ENCODE results near the gene TRAF3. TPM values are rescaled to one million over a fixed set of nuclear protein-coding genes. Genes with fewer than 3 reads are reported as not detected.
A peak's percentile ranks its signal among the peaks of the same experiment; 100 is the strongest.

The TRAF3 gene
- total and polyA plus RNA-seq, 4 donors = 19.8 to 46.3 (median 41.9) TPM

GRCh38 chr14:102915292-102916110 lies 138.3 kb downstream of the TRAF3 start:
- Histone ChIP-seq H3K4me1 (ENCODE audit: control insufficient read depth, insufficient read depth, low read length) (peaks cover 3% of the 10 kb centered on the region), H3K36me3 (ENCODE audit: control insufficient read depth, insufficient read depth, low read length) (peaks cover 46% of the 10 kb centered on the region), H3K4me3 (ENCODE audit: low read depth, low read length) (no peak overlapping the region), H3K27ac (ENCODE audit: low read depth, low read length) (no peak overlapping the region), H3K9me3 (ENCODE audit: control insufficient read depth, insufficient read depth, low read length) (no peaks in the 10 kb centered on the region), H3K27me3 (ENCODE audit: control insufficient read depth, insufficient read depth, low read length) (no peaks in the 10 kb centered on the region)
- 83% methylated on average over 11 of the region's 19 CpGs for WGBS (ENCODE audit: insufficient coverage)
- DNase-seq (ENCODE audit: low read depth in 4 of 6, low spot score in 6 of 6) = no peak

- no peaks in the 10 kb centered on the region for H3K9me3 ChIP-seq (ENCODE audit: control insufficient read depth, insufficient read depth, low read length)
- no peak overlapping the region for H3K27ac ChIP-seq (ENCODE audit: low read depth, low read length)
- no peaks in the 10 kb centered on the region for H3K27me3 ChIP-seq (ENCODE audit: control insufficient read depth, insufficient read depth, low read length)
- H3K4me3 ChIP-seq (ENCODE audit: low read depth, low read length) = no peak overlapping the region
- peaks cover 44% of the 10 kb centered on the region for H3K36me3 ChIP-seq (ENCODE audit: control insufficient read depth, insufficient read depth, low read length)
- H3K4me1 ChIP-seq (ENCODE audit: control insufficient read depth, insufficient read depth, low read length) = peaks cover 3% of the 10 kb centered on the region
- 86% methylated on average over 17 of the region's 18 CpGs for WGBS (ENCODE audit: insufficient coverage)
- DNase-seq (ENCODE audit: low read depth in 4 of 6, low spot score in 6 of 6) = no peak
Observed at GRCh38 chr14:102916347-102917055, 139.3 kb downstream of the TRAF3 start.

GRCh38 chr14:102917056-102917385 lies 139.8 kb downstream of the TRAF3 start:
- no peak overlapping the region for H3K27ac ChIP-seq (ENCODE audit: low read depth, low read length)
- H3K36me3 ChIP-seq (ENCODE audit: control insufficient read depth, insufficient read depth, low read length) = peaks cover 39% of the 10 kb centered on the region
- H3K4me1 ChIP-seq (ENCODE audit: control insufficient read depth, insufficient read depth, low read length) = peaks cover 3% of the 10 kb centered on the region
- H3K4me3 ChIP-seq (ENCODE audit: low read depth, low read length) = no peak overlapping the region
- H3K9me3 ChIP-seq (ENCODE audit: control insufficient read depth, insufficient read depth, low read length) = no peaks in the 10 kb centered on the region
- no peak for DNase-seq (ENCODE audit: low read depth in 4 of 6, low spot score in 6 of 6)
- 96% methylated on average over 6 of the region's 6 CpGs for WGBS (ENCODE audit: insufficient coverage)
- H3K27me3 ChIP-seq (ENCODE audit: control insufficient read depth, insufficient read depth, low read length) = peaks cover under 1% of the 10 kb centered on the region

- no peak overlapping the region for H3K4me3 ChIP-seq (ENCODE audit: low read depth, low read length)
- peak in 2 of 6 donors; percentile 37 to 64 for DNase-seq (ENCODE audit: low read depth in 4 of 6, low spot score in 6 of 6)
- peaks cover 7% of the 10 kb centered on the region for H3K27me3 ChIP-seq (ENCODE audit: control insufficient read depth, insufficient read depth, low read length)
- WGBS (ENCODE audit: insufficient coverage) = 29% methylated on average over 9 of the region's 12 CpGs
- peaks cover 32% of the 10 kb centered on the region for H3K36me3 ChIP-seq (ENCODE audit: control insufficient read depth, insufficient read depth, low read length)
- H3K9me3 ChIP-seq (ENCODE audit: control insufficient read depth, insufficient read depth, low read length) = no peaks in the 10 kb centered on the region
- no peak overlapping the region for H3K27ac ChIP-seq (ENCODE audit: low read depth, low read length)
- peaks cover 6% of the 10 kb centered on the region for H3K4me1 ChIP-seq (ENCODE audit: control insufficient read depth, insufficient read depth, low read length)
Observed at GRCh38 chr14:102917469-102918211, 140.4 kb downstream of the TRAF3 start.

GRCh38 chr14:102918438-102918837 lies 141.2 kb downstream of the TRAF3 start:
- DNase-seq (ENCODE audit: low read depth in 4 of 6, low spot score in 6 of 6) = no peak
- Histone ChIP-seq H3K27ac (ENCODE audit: low read depth, low read length) (no peak overlapping the region), H3K4me3 (ENCODE audit: low read depth, low read length) (no peak overlapping the region), H3K4me1 (ENCODE audit: control insufficient read depth, insufficient read depth, low read length) (peaks cover 14% of the 10 kb centered on the region), H3K36me3 (ENCODE audit: control insufficient read depth, insufficient read depth, low read length) (peaks cover 27% of the 10 kb centered on the region), H3K27me3 (ENCODE audit: control insufficient read depth, insufficient read depth, low read length) (peaks cover 15% of the 10 kb centered on the region), H3K9me3 (ENCODE audit: control insufficient read depth, insufficient read depth, low read length) (no peaks in the 10 kb centered on the region)
- WGBS (ENCODE audit: insufficient coverage) = 55% methylated on average over 2 of the region's 2 CpGs

- Histone ChIP-seq H3K9me3 (ENCODE audit: control insufficient read depth, insufficient read depth, low read length) (no peaks in the 10 kb centered on the region), H3K27ac (ENCODE audit: low read depth, low read length) (no peak overlapping the region), H3K4me1 (ENCODE audit: control insufficient read depth, insufficient read depth, low read length) (peaks cover 19% of the 10 kb centered on the region), H3K4me3 (ENCODE audit: low read depth, low read length) (no peak overlapping the region), H3K27me3 (ENCODE audit: control insufficient read depth, insufficient read depth, low read length) (peaks cover 35% of the 10 kb centered on the region), H3K36me3 (ENCODE audit: control insufficient read depth, insufficient read depth, low read length) (peaks cover 7% of the 10 kb centered on the region)
- DNase-seq (ENCODE audit: low read depth in 4 of 6, low spot score in 6 of 6) = no peak
- WGBS (ENCODE audit: insufficient coverage) = 93% methylated on average over 5 of the region's 5 CpGs
Observed at GRCh38 chr14:102920273-102920997, 143.2 kb downstream of the TRAF3 start.

- no peaks in the 10 kb centered on the region for H3K9me3 ChIP-seq (ENCODE audit: control insufficient read depth, insufficient read depth, low read length)
Observed at GRCh38 chr14:102920998-102921304, 143.7 kb downstream of the TRAF3 start.

GRCh38 chr14:102922490-102923200 lies 145.4 kb downstream of the TRAF3 start, which contains the start of gene AMN:
Gene AMN (plus strand): TSS chr14:102922663. CDS start chr14:102922689, 26 bp downstream.
- peak within 1 kb of the TSS; percentile 16 for H3K4me3 ChIP-seq (ENCODE audit: low read depth, low read length)
- H3K27ac ChIP-seq (ENCODE audit: low read depth, low read length) = no peak within 1 kb of the TSS
- peaks cover 19% of the 10 kb centered on the region for H3K4me1 ChIP-seq (ENCODE audit: control insufficient read depth, insufficient read depth, low read length)
- no peaks in the 10 kb centered on the region for H3K9me3 ChIP-seq (ENCODE audit: control insufficient read depth, insufficient read depth, low read length)
- 4% methylated on average over 55 of the region's 56 CpGs for WGBS (ENCODE audit: insufficient coverage)
- DNase-seq (ENCODE audit: low read depth in 4 of 6, low spot score in 6 of 6) = no peak
- H3K36me3 ChIP-seq (ENCODE audit: control insufficient read depth, insufficient read depth, low read length) = peaks cover 2% of the 10 kb centered on the region
- H3K27me3 ChIP-seq (ENCODE audit: control insufficient read depth, insufficient read depth, low read length) = peaks cover 50% of the 10 kb centered on the region

More at GRCh38 chr14:102920998-102921304, 143.7 kb downstream of the TRAF3 start:
- Histone ChIP-seq H3K4me3 (ENCODE audit: low read depth, low read length) (no peak overlapping the region), H3K27me3 (ENCODE audit: control insufficient read depth, insufficient read depth, low read length) (peaks cover 40% of the 10 kb centered on the region), H3K4me1 (ENCODE audit: control insufficient read depth, insufficient read depth, low read length) (peaks cover 19% of the 10 kb centered on the region), H3K36me3 (ENCODE audit: control insufficient read depth, insufficient read depth, low read length) (peaks cover 5% of the 10 kb centered on the region), H3K27ac (ENCODE audit: low read depth, low read length) (no peak overlapping the region)
- 92% methylated on average over 1 of the region's 1 CpG for WGBS (ENCODE audit: insufficient coverage)
- DNase-seq (ENCODE audit: low read depth in 4 of 6, low spot score in 6 of 6) = no peak
